Transverse colon (tissue), 4 donors: Measurements from ENCODE around the gene TBC1D21.

Source experiments
- EP300 ChIP-seq: sonication (generic); formaldehyde crosslinking; IDR thresholded peaks from one replicate; pipeline ENCODE4 v1.6.1; 2017; ENCODE audit warnings: antibody characterized with exemption, low read depth
- POLR2A ChIP-seq: fragments of 450-650 bp; IDR thresholded peaks from one replicate; pipeline ENCODE4 v1.6.1; 2016; ENCODE audit warnings: antibody characterized with exemption, mild to moderate bottlenecking, moderate library complexity
- POLR2AphosphoS5 ChIP-seq, 3 donors: sonication (generic); formaldehyde crosslinking; IDR thresholded peaks; one replicate each; pipeline ENCODE4 v1.6.1; 2016; ENCODE audit warnings: antibody characterized with exemption in 3 of 3
- TF ChIP-seq, protein P1 (sequence below), 5 experiments: fragments of 200-600 bp in 3 of 5; fragments of 450-650 bp in 2 of 5; sonication (generic) in 3 of 5; IDR thresholded peaks; 1 replicate in 2 of 5; 2 replicates in 3 of 5; pipeline ENCODE4 v1.5.1; 2016 to 2017; ENCODE audit warnings: antibody characterized with exemption in 5 of 5, inconsistent platforms in 3 of 5, mild to moderate bottlenecking in 2 of 5, moderate library complexity in 1 of 5

- TF ChIP-seq, protein P1, sequence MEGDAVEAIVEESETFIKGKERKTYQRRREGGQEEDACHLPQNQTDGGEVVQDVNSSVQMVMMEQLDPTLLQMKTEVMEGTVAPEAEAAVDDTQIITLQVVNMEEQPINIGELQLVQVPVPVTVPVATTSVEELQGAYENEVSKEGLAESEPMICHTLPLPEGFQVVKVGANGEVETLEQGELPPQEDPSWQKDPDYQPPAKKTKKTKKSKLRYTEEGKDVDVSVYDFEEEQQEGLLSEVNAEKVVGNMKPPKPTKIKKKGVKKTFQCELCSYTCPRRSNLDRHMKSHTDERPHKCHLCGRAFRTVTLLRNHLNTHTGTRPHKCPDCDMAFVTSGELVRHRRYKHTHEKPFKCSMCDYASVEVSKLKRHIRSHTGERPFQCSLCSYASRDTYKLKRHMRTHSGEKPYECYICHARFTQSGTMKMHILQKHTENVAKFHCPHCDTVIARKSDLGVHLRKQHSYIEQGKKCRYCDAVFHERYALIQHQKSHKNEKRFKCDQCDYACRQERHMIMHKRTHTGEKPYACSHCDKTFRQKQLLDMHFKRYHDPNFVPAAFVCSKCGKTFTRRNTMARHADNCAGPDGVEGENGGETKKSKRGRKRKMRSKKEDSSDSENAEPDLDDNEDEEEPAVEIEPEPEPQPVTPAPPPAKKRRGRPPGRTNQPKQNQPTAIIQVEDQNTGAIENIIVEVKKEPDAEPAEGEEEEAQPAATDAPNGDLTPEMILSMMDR (IDR thresholded peaks at IDR 0.05), result no peak
- no peak for TF ChIP-seq POLR2AphosphoS5 (IDR thresholded peaks at IDR 0.05)
- TF ChIP-seq EP300, result no peak
- no peak for TF ChIP-seq POLR2A
These were observed 16.0 kb upstream of the TBC1D21 start for GRCh38 chr15:73857193-73857920.
